GM23338 (cell line): ENCODE results near the gene LMO1. TPM values are rescaled to one million over a fixed set of nuclear protein-coding genes. Genes with fewer than 3 reads are reported as not detected.

ENCODE experiments used
- ATAC-seq: fragments of 200-7000 bp; cut with Tn5 transposase; 3 replicates; pipeline ENCODE4 v1.9.1; 2020
- DNase-seq: peaks from one replicate; pipeline ENCODE4 v3.0.0-alpha.2; 2015; ENCODE audit warnings: low spot score
- H2AFZ ChIP-seq: fragments of 200-600 bp; sonication (generic); 2 replicates; pipeline ENCODE4 v1.8.0; 2016; ENCODE audit warnings: antibody characterized with exemption, mild to moderate bottlenecking, moderate library complexity
- H3F3A ChIP-seq: fragments of 200-600 bp; sonication (generic); replicated peaks from 2 replicates; pipeline ENCODE4 v1.8.0; 2017; ENCODE audit warnings: antibody characterized with exemption, mixed run types, low read depth
- H3K27ac ChIP-seq: fragments of 200-600 bp; sonication (generic); 2 replicates; pipeline ENCODE4 v1.6.1; 2016; ENCODE audit warnings: low read depth
- H3K27me3 ChIP-seq: fragments of 200-600 bp; sonication (generic); 2 replicates; pipeline ENCODE4 v1.8.0; 2016; ENCODE audit warnings: mild to moderate bottlenecking, mixed run types, moderate library complexity; ENCODE audit not compliant: insufficient read depth
- H3K36me3 ChIP-seq: fragments of 200-600 bp; sonication (generic); 2 replicates; pipeline ENCODE4 v1.8.0; 2016; ENCODE audit warnings: mild to moderate bottlenecking; ENCODE audit not compliant: insufficient read depth
- H3K4me1 ChIP-seq: fragments of 200-600 bp; sonication (generic); 2 replicates; pipeline ENCODE4 v1.8.0; 2016; ENCODE audit warnings: mild to moderate bottlenecking, moderate library complexity; ENCODE audit not compliant: insufficient read depth
- H3K4me2 ChIP-seq: fragments of 200-600 bp; sonication (generic); 2 replicates; pipeline ENCODE4 v1.7.1; 2017; ENCODE audit warnings: mixed run types
- H3K4me3 ChIP-seq: fragments of 200-600 bp; sonication (generic); 2 replicates; pipeline ENCODE4 v1.6.1; 2016; ENCODE audit warnings: mixed run types
- H3K79me2 ChIP-seq: fragments of 200-600 bp; sonication (generic); replicated peaks from 2 replicates; pipeline ENCODE4 v1.8.0; 2017; ENCODE audit warnings: mild to moderate bottlenecking; ENCODE audit not compliant: insufficient read depth
- H3K9me2 ChIP-seq: fragments of 200-600 bp; sonication (generic); 2 replicates; pipeline ENCODE4 v1.8.0; 2017; ENCODE audit not compliant: insufficient read depth
- H4K20me1 ChIP-seq: fragments of 200-600 bp; sonication (generic); replicated peaks from 2 replicates; pipeline ENCODE4 v1.8.0; 2017; ENCODE audit warnings: mild to moderate bottlenecking; ENCODE audit not compliant: insufficient read depth
- H3K27ac Mint-ChIP-seq: 2 replicates; pipeline ENCODE4 v1.8.0; 2020; ENCODE audit warnings: inconsistent platforms, mild to moderate bottlenecking, moderate library complexity, mixed read lengths
- H3K27me3 Mint-ChIP-seq: 3 replicates; pipeline ENCODE4 v1.8.0; 2022; ENCODE audit warnings: low read depth, mild to moderate bottlenecking, moderate library complexity, mixed read lengths, inconsistent platforms; ENCODE audit not compliant: insufficient read depth, poor library complexity
- H3K36me3 Mint-ChIP-seq: 3 replicates; pipeline ENCODE4 v1.8.0; 2021; ENCODE audit warnings: low read depth, mild to moderate bottlenecking, inconsistent platforms, moderate library complexity, mixed read lengths
- H3K4me1 Mint-ChIP-seq: 3 replicates; pipeline ENCODE4 v1.8.0; 2020; ENCODE audit warnings: mild to moderate bottlenecking, inconsistent platforms, mixed read lengths
- H3K4me3 Mint-ChIP-seq: 3 replicates; pipeline ENCODE4 v1.8.0; 2021; ENCODE audit warnings: moderate library complexity, mild to moderate bottlenecking, inconsistent platforms, mixed read lengths
- H3K9me3 Mint-ChIP-seq: 3 replicates; pipeline ENCODE4 v1.8.0; 2020; ENCODE audit warnings: moderate library complexity, mild to moderate bottlenecking, inconsistent platforms, mixed read lengths
- CREB1 ChIP-seq: fragments of 250-450 bp; sonication (Bioruptor Pico); IDR thresholded peaks from 2 replicates; pipeline ENCODE4 v1.5.0; 2020; ENCODE audit warnings: low read depth, mild to moderate bottlenecking, moderate library complexity
- EZH2 ChIP-seq: fragments of 200-600 bp; sonication (generic); IDR thresholded peaks from one replicate; pipeline ENCODE4 v1.8.0; 2017; ENCODE audit warnings: antibody characterized with exemption, mild to moderate bottlenecking, low read depth; ENCODE audit not compliant: unreplicated experiment
- EZH2phosphoT487 ChIP-seq: fragments of 200-600 bp; sonication (generic); IDR thresholded peaks from one replicate; pipeline ENCODE4 v1.8.1; 2018; ENCODE audit warnings: antibody characterized with exemption; ENCODE audit not compliant: unreplicated experiment
- JUNB ChIP-seq: IDR thresholded peaks from one replicate; pipeline ENCODE4 v1.6.1; 2016; ENCODE audit warnings: antibody characterized with exemption; ENCODE audit not compliant: unreplicated experiment
- NANOG ChIP-seq: IDR thresholded peaks from 2 replicates; pipeline ENCODE4 v1.6.1; 2016; ENCODE audit warnings: antibody characterized with exemption, borderline replicate concordance
- POLR2AphosphoS5 ChIP-seq: IDR thresholded peaks from 2 replicates; pipeline ENCODE4 v1.6.1; 2016; ENCODE audit warnings: antibody characterized with exemption, low read depth
- STAT1 ChIP-seq: IDR thresholded peaks from one replicate; pipeline ENCODE4 v1.6.1; 2016; ENCODE audit warnings: antibody characterized with exemption; ENCODE audit not compliant: unreplicated experiment
- ZNF114 ChIP-seq: fragments of 250-450 bp; sonication (Bioruptor Pico); IDR thresholded peaks from 2 replicates; pipeline ENCODE4 v1.5.0; 2020; ENCODE audit warnings: mild to moderate bottlenecking, moderate library complexity
- ZNF331 ChIP-seq: fragments of 250-450 bp; sonication (Bioruptor Pico); IDR thresholded peaks from 2 replicates; pipeline ENCODE4 v1.5.0; 2020; ENCODE audit warnings: low read depth, mild to moderate bottlenecking, moderate library complexity
- polyA plus RNA-seq: library from polyadenylated mRNA; unstranded; fragments of >200 nt; fragmentation: Nextera tagmentation; extraction: Ambion mirVana; gene quantifications from 2 replicates; pipeline ENCODE4 v1.2.1, GENCODE V29; 2016
- total RNA-seq: library from RNA; depleted of rRNA; stranded (reverse); fragments of >200 nt; shearing (Covaris generic); gene quantifications from 2 replicates; pipeline ENCODE4 v1.2.3, GENCODE V29; 2014
- TF ChIP-seq, protein P1 (sequence below), 2 experiments: fragments of 200-600 bp in 1 of 2; sonication (generic) in 1 of 2; conservative IDR thresholded peaks; 2 replicates each; pipeline versions ENCODE4 v1.5.1 to v1.6.1; 2016 to 2017; ENCODE audit warnings: antibody characterized with exemption in 2 of 2, low read depth in 2 of 2, mild to moderate bottlenecking in 2 of 2, moderate library complexity in 1 of 2
- TF ChIP-seq, protein P2 (sequence below): fragments of 250-450 bp; sonication (Bioruptor Pico); IDR thresholded peaks from 2 replicates; pipeline ENCODE4 v1.5.0; 2020; ENCODE audit warnings: mild to moderate bottlenecking, moderate library complexity
- TF ChIP-seq, protein P3 (sequence below): IDR thresholded peaks from 2 replicates; pipeline ENCODE4 v1.6.1; 2016; ENCODE audit warnings: antibody characterized with exemption
- TF ChIP-seq, protein P4 (sequence below): IDR thresholded peaks from one replicate; pipeline ENCODE4 v1.6.1; 2018; ENCODE audit warnings: antibody characterized with exemption; ENCODE audit not compliant: unreplicated experiment

Gene LMO1
- total and polyA plus RNA-seq, 2 experiments from 2014 or later: 0.40 TPM; not detected in 1

DNA sequence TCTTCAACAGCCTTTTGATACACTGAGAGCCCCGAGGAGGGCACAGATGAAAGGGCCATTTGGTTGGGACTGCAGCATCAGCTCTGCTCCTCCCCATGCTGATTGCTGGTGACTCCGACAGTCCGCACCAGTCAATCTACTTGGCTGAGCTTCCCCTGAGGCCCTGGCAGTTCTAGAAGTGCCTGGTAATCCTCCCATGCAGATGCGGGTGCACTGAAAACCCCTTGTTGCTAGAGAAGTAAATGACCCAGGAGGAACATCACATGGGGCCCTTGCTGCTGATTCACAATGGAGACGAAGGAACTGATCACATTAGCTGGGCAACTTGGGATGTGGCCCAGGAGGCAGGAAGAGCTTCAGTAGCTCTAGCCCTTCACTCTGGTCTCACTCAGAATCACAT, 59.7 kb downstream of the LMO1 start:
- ATAC-seq: no peak
- no peak overlapping the region for H3K27ac Mint-ChIP-seq

More for the DNA sequence above, 59.7 kb downstream of the LMO1 start:
- H3F3A ChIP-seq: no peaks in the 10 kb centered on the region
- no peak overlapping the region for H3K4me2 ChIP-seq
- H3K27me3 Mint-ChIP-seq: peaks cover 11% of the 10 kb centered on the region
- H3K79me2 ChIP-seq: no peaks in the 10 kb centered on the region
- TF ChIP-seq, protein P1, sequence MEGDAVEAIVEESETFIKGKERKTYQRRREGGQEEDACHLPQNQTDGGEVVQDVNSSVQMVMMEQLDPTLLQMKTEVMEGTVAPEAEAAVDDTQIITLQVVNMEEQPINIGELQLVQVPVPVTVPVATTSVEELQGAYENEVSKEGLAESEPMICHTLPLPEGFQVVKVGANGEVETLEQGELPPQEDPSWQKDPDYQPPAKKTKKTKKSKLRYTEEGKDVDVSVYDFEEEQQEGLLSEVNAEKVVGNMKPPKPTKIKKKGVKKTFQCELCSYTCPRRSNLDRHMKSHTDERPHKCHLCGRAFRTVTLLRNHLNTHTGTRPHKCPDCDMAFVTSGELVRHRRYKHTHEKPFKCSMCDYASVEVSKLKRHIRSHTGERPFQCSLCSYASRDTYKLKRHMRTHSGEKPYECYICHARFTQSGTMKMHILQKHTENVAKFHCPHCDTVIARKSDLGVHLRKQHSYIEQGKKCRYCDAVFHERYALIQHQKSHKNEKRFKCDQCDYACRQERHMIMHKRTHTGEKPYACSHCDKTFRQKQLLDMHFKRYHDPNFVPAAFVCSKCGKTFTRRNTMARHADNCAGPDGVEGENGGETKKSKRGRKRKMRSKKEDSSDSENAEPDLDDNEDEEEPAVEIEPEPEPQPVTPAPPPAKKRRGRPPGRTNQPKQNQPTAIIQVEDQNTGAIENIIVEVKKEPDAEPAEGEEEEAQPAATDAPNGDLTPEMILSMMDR (conservative IDR thresholded peaks at IDR 0.05; ENCODE audit: low read depth in 2 of 2): no peak
- TF ChIP-seq, protein P2, sequence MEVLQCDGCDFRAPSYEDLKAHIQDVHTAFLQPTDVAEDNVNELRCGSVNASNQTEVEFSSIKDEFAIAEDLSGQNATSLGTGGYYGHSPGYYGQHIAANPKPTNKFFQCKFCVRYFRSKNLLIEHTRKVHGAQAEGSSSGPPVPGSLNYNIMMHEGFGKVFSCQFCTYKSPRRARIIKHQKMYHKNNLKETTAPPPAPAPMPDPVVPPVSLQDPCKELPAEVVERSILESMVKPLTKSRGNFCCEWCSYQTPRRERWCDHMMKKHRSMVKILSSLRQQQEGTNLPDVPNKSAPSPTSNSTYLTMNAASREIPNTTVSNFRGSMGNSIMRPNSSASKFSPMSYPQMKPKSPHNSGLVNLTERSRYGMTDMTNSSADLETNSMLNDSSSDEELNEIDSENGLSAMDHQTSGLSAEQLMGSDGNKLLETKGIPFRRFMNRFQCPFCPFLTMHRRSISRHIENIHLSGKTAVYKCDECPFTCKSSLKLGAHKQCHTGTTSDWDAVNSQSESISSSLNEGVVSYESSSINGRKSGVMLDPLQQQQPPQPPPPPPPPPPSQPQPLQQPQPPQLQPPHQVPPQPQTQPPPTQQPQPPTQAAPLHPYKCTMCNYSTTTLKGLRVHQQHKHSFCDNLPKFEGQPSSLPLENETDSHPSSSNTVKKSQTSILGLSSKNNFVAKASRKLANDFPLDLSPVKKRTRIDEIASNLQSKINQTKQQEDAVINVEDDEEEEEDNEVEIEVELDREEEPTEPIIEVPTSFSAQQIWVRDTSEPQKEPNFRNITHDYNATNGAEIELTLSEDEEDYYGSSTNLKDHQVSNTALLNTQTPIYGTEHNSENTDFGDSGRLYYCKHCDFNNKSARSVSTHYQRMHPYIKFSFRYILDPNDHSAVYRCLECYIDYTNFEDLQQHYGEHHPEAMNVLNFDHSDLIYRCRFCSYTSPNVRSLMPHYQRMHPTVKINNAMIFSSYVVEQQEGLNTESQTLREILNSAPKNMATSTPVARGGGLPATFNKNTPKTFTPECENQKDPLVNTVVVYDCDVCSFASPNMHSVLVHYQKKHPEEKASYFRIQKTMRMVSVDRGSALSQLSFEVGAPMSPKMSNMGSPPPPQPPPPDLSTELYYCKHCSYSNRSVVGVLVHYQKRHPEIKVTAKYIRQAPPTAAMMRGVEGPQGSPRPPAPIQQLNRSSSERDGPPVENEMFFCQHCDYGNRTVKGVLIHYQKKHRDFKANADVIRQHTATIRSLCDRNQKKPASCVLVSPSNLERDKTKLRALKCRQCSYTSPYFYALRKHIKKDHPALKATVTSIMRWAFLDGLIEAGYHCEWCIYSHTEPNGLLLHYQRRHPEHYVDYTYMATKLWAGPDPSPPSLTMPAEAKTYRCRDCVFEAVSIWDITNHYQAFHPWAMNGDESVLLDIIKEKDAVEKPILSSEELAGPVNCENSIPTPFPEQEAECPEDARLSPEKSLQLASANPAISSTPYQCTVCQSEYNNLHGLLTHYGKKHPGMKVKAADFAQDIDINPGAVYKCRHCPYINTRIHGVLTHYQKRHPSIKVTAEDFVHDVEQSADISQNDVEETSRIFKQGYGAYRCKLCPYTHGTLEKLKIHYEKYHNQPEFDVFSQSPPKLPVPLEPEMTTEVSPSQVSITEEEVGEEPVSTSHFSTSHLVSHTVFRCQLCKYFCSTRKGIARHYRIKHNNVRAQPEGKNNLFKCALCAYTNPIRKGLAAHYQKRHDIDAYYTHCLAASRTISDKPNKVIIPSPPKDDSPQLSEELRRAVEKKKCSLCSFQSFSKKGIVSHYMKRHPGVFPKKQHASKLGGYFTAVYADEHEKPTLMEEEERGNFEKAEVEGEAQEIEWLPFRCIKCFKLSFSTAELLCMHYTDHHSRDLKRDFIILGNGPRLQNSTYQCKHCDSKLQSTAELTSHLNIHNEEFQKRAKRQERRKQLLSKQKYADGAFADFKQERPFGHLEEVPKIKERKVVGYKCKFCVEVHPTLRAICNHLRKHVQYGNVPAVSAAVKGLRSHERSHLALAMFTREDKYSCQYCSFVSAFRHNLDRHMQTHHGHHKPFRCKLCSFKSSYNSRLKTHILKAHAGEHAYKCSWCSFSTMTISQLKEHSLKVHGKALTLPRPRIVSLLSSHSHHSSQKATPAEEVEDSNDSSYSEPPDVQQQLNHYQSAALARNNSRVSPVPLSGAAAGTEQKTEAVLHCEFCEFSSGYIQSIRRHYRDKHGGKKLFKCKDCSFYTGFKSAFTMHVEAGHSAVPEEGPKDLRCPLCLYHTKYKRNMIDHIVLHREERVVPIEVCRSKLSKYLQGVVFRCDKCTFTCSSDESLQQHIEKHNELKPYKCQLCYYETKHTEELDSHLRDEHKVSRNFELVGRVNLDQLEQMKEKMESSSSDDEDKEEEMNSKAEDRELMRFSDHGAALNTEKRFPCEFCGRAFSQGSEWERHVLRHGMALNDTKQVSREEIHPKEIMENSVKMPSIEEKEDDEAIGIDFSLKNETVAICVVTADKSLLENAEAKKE (CRISPR knock-in tag): no peak
- TF ChIP-seq, protein P3, sequence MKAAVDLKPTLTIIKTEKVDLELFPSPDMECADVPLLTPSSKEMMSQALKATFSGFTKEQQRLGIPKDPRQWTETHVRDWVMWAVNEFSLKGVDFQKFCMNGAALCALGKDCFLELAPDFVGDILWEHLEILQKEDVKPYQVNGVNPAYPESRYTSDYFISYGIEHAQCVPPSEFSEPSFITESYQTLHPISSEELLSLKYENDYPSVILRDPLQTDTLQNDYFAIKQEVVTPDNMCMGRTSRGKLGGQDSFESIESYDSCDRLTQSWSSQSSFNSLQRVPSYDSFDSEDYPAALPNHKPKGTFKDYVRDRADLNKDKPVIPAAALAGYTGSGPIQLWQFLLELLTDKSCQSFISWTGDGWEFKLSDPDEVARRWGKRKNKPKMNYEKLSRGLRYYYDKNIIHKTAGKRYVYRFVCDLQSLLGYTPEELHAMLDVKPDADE: no peak
- TF ChIP-seq POLR2AphosphoS5: no peak
- no peak for TF ChIP-seq JUNB
- no peak for TF ChIP-seq EZH2phosphoT487
- no peak for TF ChIP-seq CREB1 (CRISPR knock-in tag)
- no peak for TF ChIP-seq EZH2
- no peak for TF ChIP-seq ZNF114 (CRISPR knock-in tag)
- no peak for TF ChIP-seq NANOG
- TF ChIP-seq, protein P4, sequence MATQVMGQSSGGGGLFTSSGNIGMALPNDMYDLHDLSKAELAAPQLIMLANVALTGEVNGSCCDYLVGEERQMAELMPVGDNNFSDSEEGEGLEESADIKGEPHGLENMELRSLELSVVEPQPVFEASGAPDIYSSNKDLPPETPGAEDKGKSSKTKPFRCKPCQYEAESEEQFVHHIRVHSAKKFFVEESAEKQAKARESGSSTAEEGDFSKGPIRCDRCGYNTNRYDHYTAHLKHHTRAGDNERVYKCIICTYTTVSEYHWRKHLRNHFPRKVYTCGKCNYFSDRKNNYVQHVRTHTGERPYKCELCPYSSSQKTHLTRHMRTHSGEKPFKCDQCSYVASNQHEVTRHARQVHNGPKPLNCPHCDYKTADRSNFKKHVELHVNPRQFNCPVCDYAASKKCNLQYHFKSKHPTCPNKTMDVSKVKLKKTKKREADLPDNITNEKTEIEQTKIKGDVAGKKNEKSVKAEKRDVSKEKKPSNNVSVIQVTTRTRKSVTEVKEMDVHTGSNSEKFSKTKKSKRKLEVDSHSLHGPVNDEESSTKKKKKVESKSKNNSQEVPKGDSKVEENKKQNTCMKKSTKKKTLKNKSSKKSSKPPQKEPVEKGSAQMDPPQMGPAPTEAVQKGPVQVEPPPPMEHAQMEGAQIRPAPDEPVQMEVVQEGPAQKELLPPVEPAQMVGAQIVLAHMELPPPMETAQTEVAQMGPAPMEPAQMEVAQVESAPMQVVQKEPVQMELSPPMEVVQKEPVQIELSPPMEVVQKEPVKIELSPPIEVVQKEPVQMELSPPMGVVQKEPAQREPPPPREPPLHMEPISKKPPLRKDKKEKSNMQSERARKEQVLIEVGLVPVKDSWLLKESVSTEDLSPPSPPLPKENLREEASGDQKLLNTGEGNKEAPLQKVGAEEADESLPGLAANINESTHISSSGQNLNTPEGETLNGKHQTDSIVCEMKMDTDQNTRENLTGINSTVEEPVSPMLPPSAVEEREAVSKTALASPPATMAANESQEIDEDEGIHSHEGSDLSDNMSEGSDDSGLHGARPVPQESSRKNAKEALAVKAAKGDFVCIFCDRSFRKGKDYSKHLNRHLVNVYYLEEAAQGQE: no peak
- TF ChIP-seq STAT1: no peak
- no peak for TF ChIP-seq ZNF331 (CRISPR knock-in tag)
- no peak overlapping the region for H2AFZ ChIP-seq
- no peaks in the 10 kb centered on the region for H3K36me3 ChIP-seq
- no peak overlapping the region for H3K4me3 ChIP-seq
- no peaks in the 10 kb centered on the region for H4K20me1 ChIP-seq
- H3K36me3 Mint-ChIP-seq: no peaks in the 10 kb centered on the region
- H3K27me3 ChIP-seq: no peaks in the 10 kb centered on the region
- 0 out of 2 replicates have a peak, but pooled peaks cover 5% of the 10 kb centered on the region for H3K9me2 ChIP-seq
- H3K9me3 Mint-ChIP-seq: no peaks in the 10 kb centered on the region
- H3K4me1 ChIP-seq: no peaks in the 10 kb centered on the region
- H3K27ac ChIP-seq: no peak overlapping the region
- no peak for DNase-seq
- H3K4me1 Mint-ChIP-seq: peaks cover 18% of the 10 kb centered on the region
- H3K4me3 Mint-ChIP-seq: no peak overlapping the region
